GM19035 (cell line): ENCODE data around the gene KRTAP4-3.
"Not testable (repeated sequence)": the region's sequence is repeated elsewhere in the genome, so short reads cannot be mapped to it uniquely, and the experiment has no call there.

Experiments
- ATAC-seq: cut with Tn5 transposase; IDR thresholded peaks from one replicate; pipeline ENCODE4 v1.9.1; 2021; ENCODE audit not compliant: unreplicated experiment

The KRTAP4-3 gene

DNA sequence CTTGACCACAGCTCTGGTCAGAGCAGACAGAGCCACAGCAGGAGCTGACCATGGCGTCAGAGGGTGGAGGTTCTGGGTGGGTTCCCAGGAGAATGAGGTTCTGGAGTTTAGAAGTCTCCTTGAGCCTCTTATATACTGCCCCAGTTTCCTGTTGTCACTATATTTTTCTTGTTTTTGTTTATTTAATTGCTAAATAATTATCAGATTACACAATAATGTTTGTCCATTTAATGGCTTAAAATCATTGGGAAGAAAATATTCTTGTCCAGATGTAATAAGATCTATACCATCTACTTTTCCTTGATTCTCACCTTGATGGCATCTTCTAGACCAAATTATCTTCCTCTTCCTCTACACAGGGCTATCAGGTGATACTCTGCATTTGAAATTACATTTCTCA lies at the start of gene KRTAP4-3:
Gene KRTAP4-3 (minus strand): TSS at position 101 of the 400 bp plus-strand sequence. CDS start 49 bp downstream, at position 52.
- ATAC-seq: no peak

DNA sequence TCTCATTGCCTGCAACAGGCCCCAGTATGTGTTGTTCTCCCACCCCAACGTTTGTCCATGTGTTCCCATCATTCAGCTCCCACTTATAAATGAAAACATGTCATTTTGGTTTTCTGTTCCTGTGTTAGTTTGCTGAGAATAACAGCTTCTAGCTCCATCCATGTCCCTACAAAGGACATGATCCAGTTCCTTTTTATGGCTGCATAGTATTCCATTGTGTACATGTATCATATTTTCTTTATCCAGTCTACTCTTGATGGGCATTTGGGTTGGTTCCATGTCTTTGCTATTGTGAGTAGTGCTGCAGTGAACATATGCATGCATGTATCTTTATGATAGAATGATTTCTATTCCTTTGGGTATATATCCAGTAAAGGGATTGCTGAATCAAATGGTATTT lies 47.7 kb upstream of the KRTAP4-3 start:
- no peak for ATAC-seq

DNA sequence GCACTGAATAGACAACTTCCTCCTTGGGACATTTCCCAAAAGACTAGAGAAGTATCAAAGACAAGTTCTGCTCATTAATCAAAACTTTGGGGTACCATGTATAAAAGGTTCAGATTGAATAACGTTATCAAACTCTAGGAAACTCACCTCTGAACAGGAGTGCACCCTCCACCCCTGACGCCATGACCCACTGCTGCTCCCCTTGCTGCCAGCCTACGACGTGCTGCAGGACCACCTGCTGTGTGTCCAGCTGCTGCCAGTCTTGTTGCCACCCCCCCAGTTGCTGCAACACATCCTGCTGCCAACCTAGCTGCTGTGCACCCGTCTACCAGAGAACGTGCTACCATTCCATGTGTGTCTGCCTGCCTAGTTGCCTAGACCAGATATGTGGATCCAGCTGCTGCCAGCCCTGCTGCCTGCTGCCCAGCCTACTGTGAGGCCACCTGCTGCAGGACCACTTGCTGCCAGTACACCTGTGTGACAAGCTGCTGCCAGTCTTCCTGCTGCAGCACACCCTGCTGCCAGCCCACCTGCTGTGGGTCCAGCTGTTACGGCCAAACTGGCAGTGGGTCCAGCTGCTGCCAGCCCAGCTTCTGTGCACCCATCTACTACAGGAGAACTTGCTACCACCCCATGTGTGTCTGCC lies 44.6 kb upstream of the KRTAP4-3 start:
- no peak for ATAC-seq

GRCh38 chr17:41211845-41212466 lies 43.9 kb upstream of the KRTAP4-3 start:
- ATAC-seq: no peak

- ATAC-seq: no peak
These were observed 31.5 kb upstream of the KRTAP4-3 start for GRCh38 chr17:41199421-41200078.

DNA sequence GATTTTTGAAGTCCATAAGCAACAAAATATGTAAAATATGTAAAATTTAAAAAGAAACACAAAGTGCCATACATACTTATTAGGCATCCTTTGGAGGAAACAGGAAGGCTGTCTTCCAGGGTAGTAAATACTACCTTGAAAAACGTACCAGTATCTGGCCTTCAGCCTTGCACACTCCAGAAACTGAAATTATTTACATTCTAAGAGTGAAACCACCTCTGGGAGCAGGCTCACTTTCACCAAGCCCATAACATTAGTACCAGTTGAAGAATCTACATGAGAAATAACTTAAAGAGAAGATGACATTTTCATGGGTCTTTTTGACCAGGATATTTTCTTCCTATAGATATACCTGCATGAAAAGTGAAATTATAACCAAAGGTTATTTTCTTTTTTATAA lies 28.0 kb upstream of the KRTAP4-3 start:
- no peak for ATAC-seq

GRCh38 chr17:41190328-41190727 lies 22.3 kb upstream of the KRTAP4-3 start:
- ATAC-seq: no peak

- ATAC-seq: not testable (repeated sequence)
These were observed 21.9 kb upstream of the KRTAP4-3 start, which contains the start of gene KRTAP9-1 for GRCh38 chr17:41189837-41190318. Gene KRTAP9-1 (plus strand): TSS chr17:41189887. CDS start chr17:41189887, 0 bp downstream.

GRCh38 chr17:41186872-41187271 lies 18.9 kb upstream of the KRTAP4-3 start:
- no peak for ATAC-seq

DNA sequence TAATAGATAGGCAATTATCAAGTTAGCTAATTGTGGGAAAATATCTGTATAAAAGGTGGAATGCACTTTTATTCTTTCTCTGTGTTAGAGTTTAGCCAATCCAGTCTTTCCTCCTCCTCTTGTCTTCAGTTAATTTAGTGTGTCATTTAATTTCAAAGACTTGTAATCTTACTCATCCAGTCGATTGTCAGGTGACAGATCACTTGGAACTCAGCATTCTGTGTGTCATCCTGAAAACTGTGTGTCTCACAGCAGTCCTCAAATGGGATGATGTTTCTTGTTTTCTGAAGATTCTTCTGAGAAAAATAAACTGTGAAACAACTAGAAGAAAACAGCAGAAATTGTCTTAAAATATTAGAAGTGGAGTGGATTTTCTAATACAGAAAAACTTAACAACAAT lies 17.0 kb upstream of the KRTAP4-3 start:
- no peak for ATAC-seq

- ATAC-seq: no peak
These were observed 16.5 kb upstream of the KRTAP4-3 start, which contains the start of gene KRTAP4-1 for GRCh38 chr17:41184480-41184961. Gene KRTAP4-1 (minus strand): TSS chr17:41184911. CDS start chr17:41184854, 57 bp downstream.

- ATAC-seq: no peak
These were observed 11.0 kb upstream of the KRTAP4-3 start for GRCh38 chr17:41178843-41179616.

- no peak for ATAC-seq
These were observed 10.3 kb upstream of the KRTAP4-3 start for GRCh38 chr17:41178341-41178740.

- ATAC-seq: no peak
These were observed 9.8 kb upstream of the KRTAP4-3 start, which contains the start of gene KRTAP4-2 for GRCh38 chr17:41177727-41178271. Gene KRTAP4-2 (minus strand): TSS chr17:41178221. CDS start chr17:41178164, 57 bp downstream.

- ATAC-seq: no peak
These were observed 8.8 kb upstream of the KRTAP4-3 start for GRCh38 chr17:41176744-41177387.

DNA sequence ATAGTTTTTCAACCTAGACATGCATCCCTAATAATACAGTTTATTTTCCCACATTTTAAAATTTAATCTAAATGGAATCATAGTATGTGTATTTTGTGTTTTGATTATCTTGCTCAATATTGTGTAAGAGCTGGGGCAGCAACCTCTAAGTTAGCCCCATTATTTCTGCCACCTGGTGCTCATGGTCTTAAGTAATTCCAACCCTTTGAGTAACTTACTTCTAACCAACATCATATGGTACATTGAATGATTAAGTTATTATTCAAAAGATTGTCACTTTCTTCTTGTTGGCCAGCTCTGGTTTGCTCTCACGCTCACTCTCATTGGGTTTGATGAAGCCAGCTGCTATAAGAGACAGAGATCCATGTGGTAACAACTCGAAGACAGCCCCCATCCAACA lies 3.9 kb upstream of the KRTAP4-3 start:
- ATAC-seq: no peak

- ATAC-seq: no peak
These were observed 460 bp downstream of the KRTAP4-3 start for GRCh38 chr17:41167561-41167960.

DNA sequence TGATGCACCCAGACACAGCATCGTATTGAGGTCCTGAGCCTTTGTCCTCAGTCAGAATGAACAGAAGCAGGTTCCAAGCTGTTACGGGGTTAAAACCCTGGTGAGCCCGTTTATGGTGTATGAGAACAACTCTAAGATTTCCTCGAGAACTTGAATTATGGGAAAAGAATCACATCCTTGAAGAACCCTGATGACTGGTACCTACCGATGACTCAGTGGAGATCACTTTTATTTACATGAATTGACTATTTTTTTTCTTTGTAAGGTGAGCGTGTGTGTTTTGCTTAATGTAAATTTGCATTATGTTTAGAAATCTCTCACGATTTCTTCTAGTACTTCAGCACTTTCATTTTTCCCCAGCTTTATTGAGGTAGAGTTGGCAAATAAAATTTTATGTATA lies 4.2 kb downstream of the KRTAP4-3 start:
- no peak for ATAC-seq

GRCh38 chr17:41160648-41161047 lies 7.4 kb downstream of the KRTAP4-3 start, which contains the start of gene KRTAP4-4:
Gene KRTAP4-4 (minus strand): TSS chr17:41160748. CDS start chr17:41160691, 57 bp downstream.
- ATAC-seq: no peak

- not testable (repeated sequence) for ATAC-seq
These were observed 7.8 kb downstream of the KRTAP4-3 start for GRCh38 chr17:41160190-41160589.
